Lower leg skin (tissue), 3 donors: Measurements from ENCODE around the gene GLE1.

ENCODE experiments used
- POLR2A ChIP-seq, 2 donors: fragments of 450-650 bp; IDR thresholded peaks; one replicate each; pipeline ENCODE4 v1.6.1; 2016 to 2017; ENCODE audit warnings: antibody characterized with exemption in 2 of 2, mild to moderate bottlenecking in 1 of 2, moderate library complexity in 1 of 2
- TF ChIP-seq, protein P1 (sequence below), 3 donors: fragments of 450-650 bp; IDR thresholded peaks; one replicate each; pipeline ENCODE4 v1.5.1; 2016; ENCODE audit warnings: antibody characterized with exemption in 3 of 3, mild to moderate bottlenecking in 3 of 3, moderate library complexity in 2 of 3

DNA sequence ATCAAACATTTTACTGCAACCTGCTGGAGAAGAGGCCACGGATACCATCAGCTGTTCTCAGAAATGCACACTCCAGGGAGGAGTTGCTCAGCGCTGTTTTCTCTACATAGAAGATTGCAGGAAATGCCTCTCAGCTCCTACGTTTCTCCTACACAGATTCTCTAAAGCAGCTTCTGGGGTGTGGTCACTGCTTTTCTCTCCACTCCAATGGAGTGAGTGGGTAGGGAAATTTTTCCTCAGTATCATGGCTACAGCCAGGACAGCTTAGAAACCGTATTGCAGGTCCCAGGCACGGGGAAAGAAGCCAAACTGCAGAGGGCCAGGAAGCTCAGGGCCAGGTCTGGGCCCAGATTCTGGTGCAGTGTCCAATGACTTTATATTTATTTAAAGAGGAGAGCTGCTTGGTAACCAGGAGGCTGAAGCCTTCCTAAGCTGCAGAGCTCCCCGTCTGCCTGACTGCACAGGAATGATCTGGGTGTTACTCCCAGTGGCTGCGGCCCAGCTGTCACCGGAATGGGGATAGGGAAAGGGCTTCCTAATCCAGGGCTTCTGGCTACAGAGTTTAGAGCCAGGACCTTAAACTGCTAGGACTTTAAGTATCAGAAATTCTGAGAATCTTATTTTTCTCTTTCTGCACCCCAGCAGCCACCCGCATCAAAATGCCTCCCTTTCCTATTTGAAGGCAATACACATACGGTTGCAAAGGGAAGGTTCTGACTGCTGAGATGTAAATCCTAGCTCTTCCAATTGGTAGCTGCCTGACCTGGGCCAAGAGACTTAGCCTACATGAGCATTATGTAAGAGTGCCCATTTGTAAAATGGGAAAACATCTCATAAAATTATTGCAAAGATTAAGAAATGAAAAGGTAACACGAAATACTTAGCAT lies 46.5 kb downstream of the GLE1 start:
- no peak for TF ChIP-seq POLR2A (IDR thresholded peaks at IDR 0.05)
- TF ChIP-seq, protein P1, sequence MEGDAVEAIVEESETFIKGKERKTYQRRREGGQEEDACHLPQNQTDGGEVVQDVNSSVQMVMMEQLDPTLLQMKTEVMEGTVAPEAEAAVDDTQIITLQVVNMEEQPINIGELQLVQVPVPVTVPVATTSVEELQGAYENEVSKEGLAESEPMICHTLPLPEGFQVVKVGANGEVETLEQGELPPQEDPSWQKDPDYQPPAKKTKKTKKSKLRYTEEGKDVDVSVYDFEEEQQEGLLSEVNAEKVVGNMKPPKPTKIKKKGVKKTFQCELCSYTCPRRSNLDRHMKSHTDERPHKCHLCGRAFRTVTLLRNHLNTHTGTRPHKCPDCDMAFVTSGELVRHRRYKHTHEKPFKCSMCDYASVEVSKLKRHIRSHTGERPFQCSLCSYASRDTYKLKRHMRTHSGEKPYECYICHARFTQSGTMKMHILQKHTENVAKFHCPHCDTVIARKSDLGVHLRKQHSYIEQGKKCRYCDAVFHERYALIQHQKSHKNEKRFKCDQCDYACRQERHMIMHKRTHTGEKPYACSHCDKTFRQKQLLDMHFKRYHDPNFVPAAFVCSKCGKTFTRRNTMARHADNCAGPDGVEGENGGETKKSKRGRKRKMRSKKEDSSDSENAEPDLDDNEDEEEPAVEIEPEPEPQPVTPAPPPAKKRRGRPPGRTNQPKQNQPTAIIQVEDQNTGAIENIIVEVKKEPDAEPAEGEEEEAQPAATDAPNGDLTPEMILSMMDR (IDR thresholded peaks at IDR 0.05): no peak
